Kasumi-1 (cell line): ENCODE results near the gene PRSS33.

Experiments
- DNase-seq, 2 experiments: peaks; one replicate each; lab custom pipeline; 2025; lab: John Stamatoyannopoulos, UW

The PRSS33 gene

DNA sequence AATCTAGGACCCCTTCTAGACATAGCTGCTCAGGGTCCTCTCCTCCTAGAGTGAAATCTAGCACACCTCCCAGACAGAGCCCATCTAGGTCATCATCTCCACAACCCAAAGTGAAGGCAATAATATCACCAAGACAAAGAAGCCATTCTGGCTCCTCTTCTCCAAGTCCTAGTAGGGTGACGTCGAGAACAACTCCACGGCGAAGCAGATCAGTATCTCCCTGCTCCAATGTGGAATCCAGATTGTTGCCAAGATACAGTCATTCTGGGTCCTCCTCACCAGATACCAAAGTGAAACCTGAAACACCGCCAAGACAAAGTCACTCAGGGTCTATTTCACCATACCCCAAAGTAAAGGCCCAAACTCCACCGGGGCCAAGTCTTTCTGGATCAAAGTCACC is 24.2 kb downstream of the PRSS33 start:
- DNase-seq, result no peak

DNA sequence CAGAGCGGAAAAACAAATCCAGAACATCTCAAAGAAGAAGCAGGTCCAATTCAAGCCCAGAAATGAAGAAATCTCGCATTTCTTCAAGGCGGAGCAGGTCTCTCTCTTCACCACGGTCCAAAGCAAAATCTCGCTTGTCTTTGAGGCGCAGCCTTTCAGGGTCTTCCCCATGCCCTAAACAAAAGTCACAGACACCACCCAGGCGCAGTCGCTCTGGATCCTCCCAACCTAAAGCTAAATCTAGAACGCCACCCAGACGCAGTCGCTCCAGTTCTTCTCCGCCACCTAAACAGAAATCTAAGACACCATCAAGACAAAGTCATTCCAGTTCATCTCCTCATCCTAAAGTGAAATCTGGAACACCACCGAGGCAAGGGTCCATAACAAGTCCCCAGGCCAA is 24.6 kb downstream of the PRSS33 start:
- no peak for DNase-seq

DNA sequence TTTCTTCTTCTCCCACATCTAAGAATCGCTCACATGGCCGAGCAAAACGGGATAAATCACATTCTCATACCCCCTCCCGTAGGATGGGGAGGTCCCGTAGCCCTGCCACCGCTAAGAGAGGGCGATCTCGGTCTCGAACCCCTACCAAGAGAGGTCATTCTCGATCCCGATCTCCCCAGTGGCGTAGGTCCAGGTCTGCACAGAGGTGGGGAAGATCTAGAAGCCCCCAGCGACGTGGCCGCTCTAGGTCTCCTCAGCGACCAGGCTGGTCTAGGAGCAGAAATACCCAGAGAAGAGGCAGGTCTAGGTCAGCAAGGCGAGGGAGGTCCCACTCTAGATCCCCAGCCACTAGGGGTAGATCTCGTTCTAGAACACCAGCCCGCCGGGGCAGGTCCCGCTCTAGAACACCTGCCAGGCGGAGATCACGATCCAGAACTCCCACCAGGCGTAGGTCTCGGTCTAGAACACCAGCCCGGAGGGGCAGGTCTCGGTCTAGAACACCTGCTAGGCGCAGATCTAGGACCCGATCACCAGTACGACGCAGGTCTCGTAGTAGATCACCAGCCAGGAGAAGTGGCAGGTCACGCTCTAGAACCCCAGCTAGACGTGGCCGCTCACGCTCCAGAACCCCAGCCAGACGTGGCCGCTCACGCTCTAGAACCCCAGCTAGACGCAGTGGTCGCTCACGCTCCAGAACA is 25.3 kb downstream of the PRSS33 start:
- no peak for DNase-seq

DNA sequence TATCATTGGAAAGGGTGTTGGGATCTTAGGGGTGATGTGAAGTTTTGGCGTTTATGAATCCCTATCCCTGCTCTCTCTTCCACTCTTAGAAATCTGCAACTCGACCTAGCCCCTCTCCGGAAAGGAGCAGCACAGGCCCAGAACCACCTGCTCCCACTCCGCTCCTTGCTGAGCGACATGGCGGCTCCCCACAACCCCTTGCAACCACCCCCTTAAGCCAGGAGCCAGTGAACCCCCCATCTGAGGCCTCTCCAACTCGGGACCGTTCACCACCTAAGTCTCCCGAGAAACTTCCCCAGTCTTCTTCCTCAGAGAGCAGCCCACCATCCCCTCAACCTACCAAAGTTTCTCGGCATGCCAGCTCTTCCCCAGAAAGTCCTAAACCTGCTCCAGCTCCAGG is 25.9 kb downstream of the PRSS33 start:
- no peak for DNase-seq

DNA sequence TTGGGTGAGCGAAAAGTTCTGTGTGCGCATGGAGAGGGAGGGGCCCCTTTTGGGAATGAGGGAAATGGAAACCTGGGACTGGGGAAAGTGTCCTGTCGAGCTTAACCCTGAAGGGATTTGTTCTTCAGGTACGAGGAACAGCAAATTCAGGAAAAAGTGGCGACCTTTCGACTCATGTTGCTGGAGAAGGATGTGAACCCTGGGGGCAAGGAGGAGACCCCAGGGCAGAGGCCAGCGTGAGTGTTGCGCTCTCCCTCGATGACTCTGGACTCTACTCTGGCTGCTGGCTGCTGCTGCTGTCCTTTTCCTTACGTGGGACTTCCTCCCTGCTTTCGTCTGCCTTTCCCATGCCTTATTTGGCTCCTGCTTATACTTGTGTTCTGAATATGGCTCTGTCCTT is 30.0 kb downstream of the PRSS33 start:
- DNase-seq, result no peak

DNA sequence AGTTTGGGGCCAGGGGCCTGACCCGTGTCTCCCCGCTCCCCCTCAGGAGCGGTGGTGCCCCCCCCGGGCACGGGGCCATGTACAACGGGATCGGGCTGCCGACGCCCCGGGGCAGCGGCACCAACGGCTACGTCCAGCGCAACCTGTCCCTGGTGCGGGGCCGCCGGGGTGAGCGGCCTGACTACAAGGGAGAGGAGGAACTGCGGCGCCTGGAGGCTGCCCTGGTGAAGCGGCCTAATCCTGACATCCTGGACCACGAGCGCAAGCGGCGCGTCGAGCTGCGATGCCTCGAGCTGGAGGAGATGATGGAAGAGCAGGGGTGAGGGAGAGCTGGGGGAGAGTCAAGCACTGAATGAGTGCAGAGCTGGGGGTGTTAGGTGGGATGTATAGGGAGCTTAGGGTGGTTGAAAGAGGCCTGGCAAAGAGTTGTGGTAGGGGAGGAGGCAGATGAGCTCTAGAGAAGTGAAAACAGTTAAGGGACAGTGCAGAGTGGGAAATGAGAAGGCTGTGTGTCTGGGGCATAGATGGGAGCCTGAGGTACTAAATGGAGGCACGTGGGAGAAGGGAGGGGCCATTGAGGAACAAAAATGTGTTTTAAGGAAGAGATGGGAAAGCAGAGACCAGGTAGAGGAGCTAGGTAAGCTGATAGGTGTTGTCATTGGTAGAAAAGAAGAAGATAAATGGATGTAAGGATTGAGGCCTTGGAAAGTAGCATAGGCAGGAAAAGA is 30.9 kb downstream of the PRSS33 start:
- no peak for DNase-seq

DNA sequence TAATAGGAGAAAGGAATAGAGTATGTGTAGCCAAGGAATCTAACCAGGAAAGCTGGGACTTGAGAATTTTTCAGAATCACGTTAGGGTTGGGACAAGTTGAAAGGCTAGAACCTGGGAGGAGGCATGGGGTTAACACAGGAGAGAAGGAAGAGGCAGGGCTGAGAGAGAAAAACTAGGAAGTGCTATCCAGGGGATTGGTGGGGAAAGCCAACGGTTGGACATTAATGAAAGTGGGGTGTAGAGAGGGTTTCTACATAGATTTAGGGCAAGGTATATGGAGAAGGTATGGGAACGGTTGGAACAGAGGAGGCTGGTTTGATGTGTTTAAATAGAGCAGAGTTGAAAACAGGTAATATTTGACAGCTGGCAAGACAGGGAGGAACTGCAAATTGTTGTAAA is 32.2 kb downstream of the PRSS33 start:
- DNase-seq, result no peak

DNA sequence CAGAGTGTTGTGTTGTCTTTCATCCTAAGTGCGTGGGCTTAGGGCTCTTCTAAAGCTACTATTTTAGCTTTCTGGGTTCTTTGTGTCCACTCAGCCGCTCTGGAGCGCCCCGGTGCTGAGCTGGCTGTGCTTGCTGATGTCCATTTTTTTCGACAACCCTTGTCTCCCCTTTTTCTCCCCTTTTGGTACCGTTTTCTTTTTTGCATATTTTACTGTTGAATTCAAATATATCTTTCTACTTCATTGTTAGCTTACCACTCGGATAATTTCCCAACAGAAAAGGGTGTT is 33.7 kb downstream of the PRSS33 start:
- no peak for DNase-seq

DNA sequence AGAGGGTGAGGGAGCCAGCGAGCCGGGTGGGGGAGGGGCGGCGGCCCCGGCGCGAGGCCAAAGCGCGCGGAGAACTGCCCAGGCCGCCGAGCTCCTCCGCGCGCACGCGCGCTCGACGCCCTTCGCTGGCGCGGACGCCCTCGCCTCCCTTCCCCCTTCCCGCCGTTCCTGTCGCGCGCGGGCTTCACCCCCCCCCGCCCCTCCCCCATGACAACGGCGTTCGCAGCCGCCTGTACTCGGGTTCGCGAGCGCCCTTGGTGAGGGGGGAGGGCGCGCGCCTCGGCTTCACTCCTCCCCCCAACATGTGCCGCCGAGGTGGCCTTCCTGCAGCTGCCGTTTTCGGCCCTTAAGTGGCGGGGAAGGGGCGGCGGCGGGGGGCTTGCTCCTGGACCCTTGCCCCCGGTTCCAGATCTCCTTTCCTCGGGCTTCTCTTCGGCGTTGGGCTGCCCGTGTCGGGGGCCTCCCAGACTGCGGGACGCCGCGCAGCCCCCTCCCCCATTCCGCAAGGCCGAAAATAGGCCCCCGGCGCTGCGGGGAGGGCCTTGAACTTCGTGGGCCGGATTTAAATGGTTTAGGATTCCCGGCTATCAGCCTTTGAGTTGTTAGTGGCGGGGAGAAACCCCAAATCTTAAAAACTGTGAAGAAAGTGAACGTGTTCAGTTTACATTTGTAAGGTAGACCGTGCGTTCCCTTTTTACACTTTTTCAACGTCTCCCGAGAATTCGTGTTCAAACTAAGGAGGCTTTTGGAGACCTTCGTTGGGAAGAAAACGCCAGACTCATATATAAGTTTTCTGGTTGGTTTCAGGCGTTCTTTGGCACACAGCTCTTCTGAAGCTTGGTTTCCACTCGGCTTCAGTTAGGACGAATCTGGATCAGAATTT is 34.3 kb downstream of the PRSS33 start:
- peak; percentile 28 to 39 for DNase-seq

DNA sequence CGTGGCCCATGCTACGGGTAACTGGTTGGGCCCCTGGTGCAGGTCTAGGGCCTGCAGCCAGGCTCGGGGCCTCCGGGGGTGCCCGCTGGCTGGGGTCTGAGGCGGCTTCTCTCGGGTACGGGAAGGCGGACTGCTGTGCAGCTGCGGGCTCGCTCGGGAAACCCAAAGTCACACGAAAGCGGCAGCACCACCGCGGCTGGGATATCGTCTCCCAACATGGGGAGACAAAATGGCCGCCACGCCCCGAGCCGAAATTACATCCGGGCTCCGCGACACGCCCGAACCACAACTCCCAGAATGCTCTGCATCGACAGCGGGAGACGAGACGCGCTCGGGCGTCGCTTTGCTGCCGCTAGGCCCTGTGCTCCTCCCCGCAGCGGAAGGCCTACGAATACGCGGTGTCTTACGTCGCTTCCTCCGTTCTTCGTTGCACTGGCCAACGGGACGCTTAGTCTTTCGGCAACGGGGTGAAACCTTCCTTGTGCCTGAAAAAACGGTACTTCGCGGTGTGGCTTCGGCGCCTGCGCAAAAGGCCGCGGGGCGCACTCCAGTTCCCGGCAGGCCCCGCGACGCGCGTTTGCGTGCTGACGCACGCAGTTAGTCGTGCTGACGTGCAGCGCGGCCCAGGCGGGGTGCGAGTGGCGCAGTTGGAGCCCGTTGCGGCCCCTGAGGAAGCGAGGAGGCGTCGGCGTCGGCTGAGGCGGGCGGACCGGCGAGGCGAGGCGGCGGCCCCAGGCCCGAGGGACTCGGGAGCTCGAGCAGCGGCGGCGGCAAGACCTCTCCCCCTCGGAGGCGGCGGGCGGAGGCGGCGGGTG is 35.1 kb downstream of the PRSS33 start, which contains the start of gene SRRM2:
Gene SRRM2 (plus strand): TSS at position 604 of the 815 bp plus-strand sequence. CDS start 3,727 bp downstream, outside the sequence.
- peak; percentile 84 to 88 for DNase-seq

DNA sequence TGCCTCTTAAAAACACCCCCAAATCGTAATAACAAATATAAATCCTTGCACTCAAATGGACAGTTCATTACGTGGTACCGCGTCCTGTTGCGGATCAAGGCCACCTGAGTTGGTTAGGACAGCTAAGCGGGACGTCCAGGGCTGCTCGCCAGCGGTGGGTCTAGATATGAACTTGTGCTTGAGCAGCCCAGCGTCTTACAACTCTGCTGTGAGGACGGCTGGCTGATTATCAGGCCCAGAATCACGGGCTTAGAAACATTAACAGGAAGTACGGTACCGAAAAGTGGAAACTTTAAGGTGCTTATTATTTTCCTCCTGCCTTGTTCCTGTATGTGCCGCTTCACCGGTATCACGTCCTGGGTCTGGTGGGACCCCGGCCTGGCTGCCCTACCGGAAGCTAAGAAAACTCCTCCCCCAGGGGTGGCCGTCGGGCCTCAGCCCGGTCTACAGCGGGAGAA is 35.8 kb downstream of the PRSS33 start:
- DNase-seq, result peak; percentile 38 to 41

DNA sequence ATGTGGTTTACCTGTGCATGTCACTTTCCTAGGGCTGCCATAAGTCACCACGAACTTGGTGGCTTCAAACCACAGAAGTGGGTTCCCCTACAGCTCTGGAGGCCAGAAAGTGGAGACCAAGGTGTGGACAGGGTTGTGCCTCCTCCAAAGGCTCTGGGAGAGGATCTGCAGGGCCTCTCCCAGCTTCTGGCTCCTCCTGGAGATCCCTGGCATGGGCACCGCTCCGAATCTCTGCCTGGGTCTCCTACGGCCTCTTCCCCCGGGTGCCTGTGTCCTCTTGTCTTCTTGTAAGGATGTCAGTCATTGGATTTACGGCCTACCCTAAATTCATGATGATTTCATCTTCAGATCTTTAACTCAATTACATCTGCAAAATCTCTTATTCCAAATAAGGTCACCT is 37.4 kb downstream of the PRSS33 start:
- DNase-seq, result no peak

DNA sequence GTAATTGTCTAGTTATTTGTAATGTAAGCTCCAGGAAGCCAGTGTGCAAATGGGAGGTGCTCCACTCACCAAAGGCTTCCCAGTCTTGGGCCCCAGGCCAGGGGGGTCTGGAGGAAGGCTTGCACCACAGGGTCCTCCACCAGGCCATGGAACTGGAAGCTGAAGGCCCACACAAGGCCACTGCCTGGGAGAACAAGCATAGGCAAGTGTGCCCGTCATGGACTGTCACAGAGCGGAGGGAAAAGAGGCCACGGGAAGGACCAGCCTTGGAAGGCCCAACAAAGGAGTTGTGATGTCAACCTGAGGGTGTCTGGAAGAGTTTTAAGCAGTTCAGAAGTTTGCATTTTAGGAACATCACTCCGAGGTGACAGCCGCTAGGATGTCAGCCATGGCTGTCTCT is 37.9 kb downstream of the PRSS33 start:
- no peak for DNase-seq

DNA sequence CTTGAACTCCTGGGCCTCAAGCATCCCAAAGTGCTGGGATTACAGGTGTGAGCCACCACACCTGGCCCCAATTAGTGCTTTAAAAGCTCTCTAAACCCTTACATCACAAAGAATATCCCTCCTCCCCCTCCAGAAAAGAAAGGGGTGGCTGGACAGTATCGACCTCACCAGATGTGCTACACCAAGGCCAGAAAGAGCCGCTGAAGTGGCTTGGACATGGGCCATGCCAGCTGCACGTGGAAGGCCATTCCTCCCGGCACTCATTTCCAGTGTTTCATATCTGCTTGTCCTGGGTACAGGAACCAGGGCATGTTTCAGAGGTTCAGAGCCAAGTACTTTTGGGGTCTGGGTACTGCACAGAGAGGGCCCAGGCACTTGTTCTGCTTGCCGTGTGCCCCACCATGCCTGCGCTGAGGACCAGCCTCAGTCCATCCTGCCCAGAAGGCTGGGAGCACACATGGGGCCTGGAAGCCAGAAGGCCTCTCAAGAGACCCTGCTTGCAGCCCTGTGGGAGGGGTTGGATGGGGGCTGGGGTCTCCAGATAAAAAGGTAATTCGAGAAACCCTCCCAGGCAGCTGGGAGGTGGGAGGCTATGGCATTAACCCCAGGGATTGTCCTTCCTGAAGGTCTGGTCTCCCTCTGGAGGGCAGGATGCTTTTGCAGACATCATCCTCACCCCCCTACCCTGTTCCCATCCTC is 38.5 kb downstream of the PRSS33 start:
- no peak for DNase-seq

DNA sequence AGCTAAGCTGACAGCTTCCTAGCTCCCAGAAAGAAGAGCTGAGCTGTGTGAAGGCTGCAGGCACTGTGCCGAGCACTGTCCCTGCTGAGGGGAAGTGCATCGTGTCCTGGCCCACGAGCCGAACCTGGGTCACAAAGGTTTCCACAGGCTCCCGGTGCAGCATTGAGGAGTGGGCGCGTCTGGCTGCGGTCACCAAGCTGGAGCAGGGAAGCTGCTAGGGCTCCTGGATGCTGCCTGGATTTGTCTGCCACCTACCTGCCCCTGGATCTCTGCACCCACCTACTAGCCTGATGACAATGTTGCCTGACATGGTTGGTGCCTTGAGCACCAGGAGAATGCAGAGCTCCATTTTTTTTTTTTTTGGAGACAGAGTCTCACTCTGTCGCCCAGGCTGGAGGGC is 41.4 kb downstream of the PRSS33 start:
- DNase-seq, result no peak

DNA sequence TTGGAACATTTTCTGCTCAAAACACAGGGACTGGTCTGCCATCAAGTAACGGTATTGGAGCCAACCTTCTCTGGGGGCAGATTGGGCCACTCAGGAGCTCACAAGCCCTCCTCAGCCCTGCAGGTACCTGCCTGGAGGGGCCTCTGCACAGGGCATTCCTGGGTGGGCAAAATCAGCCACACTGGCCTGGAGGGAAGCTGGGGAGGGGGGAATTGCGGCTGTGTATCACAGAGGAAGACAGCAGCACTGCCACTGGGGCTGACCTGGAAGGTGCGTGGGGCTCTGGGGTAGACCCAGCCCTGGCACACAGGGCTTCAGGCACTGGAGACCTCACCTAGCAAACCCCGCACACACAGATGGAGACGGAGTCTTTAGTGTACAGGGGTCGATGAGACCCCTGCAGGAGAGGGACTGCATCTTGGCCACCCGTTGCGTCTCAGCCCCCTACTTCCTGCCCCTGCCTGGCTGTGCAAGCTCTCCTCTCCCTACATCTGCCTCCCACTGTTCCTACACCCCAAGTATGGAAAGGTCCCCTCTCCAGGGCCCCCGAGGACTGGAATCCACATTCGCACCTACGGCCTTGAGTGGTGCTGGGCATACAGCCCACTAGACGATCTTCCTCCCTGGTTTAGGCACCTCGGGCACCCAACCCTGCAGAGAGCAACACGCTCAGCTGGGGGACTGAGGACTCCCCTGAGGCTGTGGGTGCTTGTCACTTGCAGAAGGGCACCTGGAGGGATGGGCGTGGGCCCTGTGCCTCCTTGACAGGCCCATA is 42.1 kb downstream of the PRSS33 start:
- DNase-seq, result no peak

DNA sequence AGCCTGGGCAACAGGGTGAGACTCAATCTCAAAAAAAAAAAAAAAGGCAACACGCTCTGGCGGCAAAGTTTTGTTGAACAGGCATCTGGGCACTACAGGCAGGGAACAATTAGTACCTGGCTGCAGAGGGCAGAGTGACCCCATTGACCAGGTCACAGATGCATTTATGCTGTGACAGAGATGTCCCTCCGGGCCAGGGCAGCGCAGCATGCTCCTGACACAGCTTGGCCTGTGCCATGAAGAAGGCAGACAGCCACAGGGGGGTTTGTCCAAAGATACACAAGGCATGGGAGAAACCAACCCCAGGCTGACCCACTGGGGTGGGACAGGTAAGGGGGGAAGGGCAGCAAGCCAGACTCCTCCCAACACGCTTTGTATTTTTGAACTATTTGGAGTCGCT is 42.6 kb downstream of the PRSS33 start:
- no peak for DNase-seq

DNA sequence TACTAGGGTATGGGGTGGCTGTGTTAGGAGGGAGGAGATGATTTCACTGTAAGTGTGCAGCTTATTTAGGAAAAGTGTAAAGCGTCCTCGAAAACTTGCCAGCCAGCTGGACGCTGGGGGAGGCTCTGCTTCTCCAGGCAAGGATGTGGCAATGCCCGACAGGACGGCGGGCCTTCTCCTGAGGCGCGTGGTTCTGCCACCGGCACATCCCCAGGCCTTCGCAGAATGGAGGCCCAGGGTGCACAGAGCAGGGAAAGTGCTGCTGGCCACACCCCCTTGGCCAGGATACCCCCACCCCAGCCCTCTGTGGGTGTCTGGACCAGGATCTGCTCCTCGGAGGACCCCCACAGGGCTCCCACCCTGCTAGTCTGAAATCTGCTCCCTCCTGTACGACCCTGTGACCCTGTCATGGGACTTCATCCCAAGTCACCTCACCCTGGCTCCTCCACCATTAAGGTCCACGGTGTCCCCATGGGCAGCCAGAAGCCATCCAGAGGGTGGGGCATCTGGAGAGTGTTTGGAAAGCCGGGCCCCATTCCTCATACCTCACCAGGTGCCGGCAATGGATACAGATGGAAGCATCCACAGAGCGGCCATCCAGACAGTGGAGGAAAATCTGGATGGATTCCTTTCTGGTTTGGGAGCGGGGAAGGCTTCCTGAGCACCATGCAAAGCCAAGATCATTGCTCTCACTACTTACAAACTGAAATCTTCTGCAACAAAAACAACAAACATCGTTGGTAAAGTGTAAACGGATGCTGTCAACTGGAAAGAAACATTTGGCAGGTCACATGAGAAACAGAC is 44.2 kb downstream of the PRSS33 start:
- no peak for DNase-seq

DNA sequence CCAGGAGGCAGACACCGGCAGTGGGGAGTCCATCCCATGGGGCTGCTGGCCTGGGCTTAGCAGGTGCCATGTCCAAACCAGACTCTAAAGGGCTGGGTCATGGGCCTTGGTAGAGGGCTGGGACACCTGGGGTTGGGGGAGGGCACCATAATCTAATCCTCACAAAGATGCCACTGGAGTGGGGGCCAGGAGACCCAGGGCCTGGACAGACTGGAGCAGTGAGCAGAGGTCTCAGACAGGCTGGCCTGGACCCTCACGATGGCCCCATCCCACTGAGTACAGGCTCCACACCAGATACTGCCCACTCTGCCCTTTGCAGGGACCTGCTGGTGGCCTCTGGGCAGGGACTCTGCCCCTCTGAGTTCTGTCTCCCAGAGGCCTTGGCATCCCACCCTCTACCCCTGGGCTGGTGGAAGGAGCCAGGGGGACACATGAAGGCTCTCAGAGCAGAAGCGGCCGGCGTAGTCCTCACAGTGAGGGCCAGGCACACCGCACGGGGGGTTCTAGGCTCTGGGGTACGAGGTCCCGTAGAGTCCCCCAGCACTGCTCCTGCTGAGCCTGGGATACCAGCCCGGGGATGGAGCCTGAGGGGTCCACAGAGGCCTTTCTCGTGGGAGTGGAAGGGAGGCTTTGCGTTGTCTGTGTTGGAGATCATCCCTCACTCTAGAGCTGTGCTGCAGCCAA is 44.9 kb downstream of the PRSS33 start:
- DNase-seq, result no peak
